Stimulated activated naive CD8-positive, alpha-beta T cell treated with anti-CD3 and anti-CD28 coated beads, Interleukin-15, Interleukin-2, amounts not matched to agents 100 ng/mL and 50 ng/mL, for 24 hours (primary cell): Measurements from ENCODE around the gene FMN1.
"Not testable (repeated sequence)": the region's sequence is repeated elsewhere in the genome, so short reads cannot be mapped to it uniquely, and the experiment has no call there.

Experiments used
- H3K27ac Mint-ChIP-seq: one replicate; pipeline ENCODE4 v1.8.0; 2021; ENCODE audit warnings: mild to moderate bottlenecking, mixed read lengths
- H3K27me3 Mint-ChIP-seq: one replicate; pipeline ENCODE4 v1.8.0; 2021; ENCODE audit warnings: mixed read lengths
- H3K36me3 Mint-ChIP-seq: one replicate; pipeline ENCODE4 v1.8.0; 2021; ENCODE audit warnings: low read depth, mixed read lengths
- H3K4me1 Mint-ChIP-seq: one replicate; pipeline ENCODE4 v1.8.0; 2021; ENCODE audit warnings: low read depth, mixed read lengths
- H3K4me3 Mint-ChIP-seq: one replicate; pipeline ENCODE4 v1.8.0; 2021; ENCODE audit warnings: mild to moderate bottlenecking, mixed read lengths
- H3K9me3 Mint-ChIP-seq: one replicate; pipeline ENCODE4 v1.8.0; 2021; ENCODE audit warnings: mixed read lengths

Gene FMN1

GRCh38 chr15:33089878-33090757, 104.4 kb downstream of the FMN1 start:
- peaks cover 8% of the 10 kb centered on the region for H3K4me1 Mint-ChIP-seq
- no peaks in the 10 kb centered on the region for H3K9me3 Mint-ChIP-seq
- H3K27ac Mint-ChIP-seq: no peak overlapping the region

GRCh38 chr15:33089165-33089877, 105.2 kb downstream of the FMN1 start:
- Mint-ChIP-seq H3K36me3 (no peaks in the 10 kb centered on the region), H3K9me3 (no peaks in the 10 kb centered on the region), H3K4me3 (no peak overlapping the region), H3K27ac (no peak overlapping the region), H3K27me3 (no peaks in the 10 kb centered on the region), H3K4me1 (peaks cover 8% of the 10 kb centered on the region)

More at GRCh38 chr15:33089878-33090757, 104.4 kb downstream of the FMN1 start:
- no peak overlapping the region for H3K4me3 Mint-ChIP-seq
- no peaks in the 10 kb centered on the region for H3K27me3 Mint-ChIP-seq
- no peaks in the 10 kb centered on the region for H3K36me3 Mint-ChIP-seq

GRCh38 chr15:33086500-33087121, 107.9 kb downstream of the FMN1 start:
- no peak overlapping the region for H3K27ac Mint-ChIP-seq
- H3K9me3 Mint-ChIP-seq: no peaks in the 10 kb centered on the region
- H3K4me3 Mint-ChIP-seq: no peak overlapping the region
- H3K4me1 Mint-ChIP-seq: no peaks in the 10 kb centered on the region
- H3K27me3 Mint-ChIP-seq: no peaks in the 10 kb centered on the region
- no peaks in the 10 kb centered on the region for H3K36me3 Mint-ChIP-seq

- Mint-ChIP-seq H3K27ac (no peak overlapping the region), H3K27me3 (no peaks in the 10 kb centered on the region), H3K9me3 (no peaks in the 10 kb centered on the region), H3K36me3 (no peaks in the 10 kb centered on the region), H3K4me3 (no peak overlapping the region), H3K4me1 (no peaks in the 10 kb centered on the region)
Measured at GRCh38 chr15:33084661-33085060, 109.9 kb downstream of the FMN1 start.

- Mint-ChIP-seq H3K27ac (no peak overlapping the region), H3K4me3 (no peak overlapping the region), H3K4me1 (no peaks in the 10 kb centered on the region), H3K9me3 (no peaks in the 10 kb centered on the region), H3K27me3 (no peaks in the 10 kb centered on the region), H3K36me3 (no peaks in the 10 kb centered on the region)
Measured at GRCh38 chr15:33083232-33084081, 111.1 kb downstream of the FMN1 start.

- H3K4me3 Mint-ChIP-seq: no peak overlapping the region
- H3K27me3 Mint-ChIP-seq: peaks cover 5% of the 10 kb centered on the region
- H3K4me1 Mint-ChIP-seq: no peaks in the 10 kb centered on the region
- no peak overlapping the region for H3K27ac Mint-ChIP-seq
- no peaks in the 10 kb centered on the region for H3K36me3 Mint-ChIP-seq
- H3K9me3 Mint-ChIP-seq: no peaks in the 10 kb centered on the region
Measured at GRCh38 chr15:33080006-33080405, 114.5 kb downstream of the FMN1 start.

- Mint-ChIP-seq H3K4me3 (no peak overlapping the region), H3K4me1 (no peaks in the 10 kb centered on the region), H3K27ac (no peak overlapping the region), H3K27me3 (peaks cover 5% of the 10 kb centered on the region), H3K36me3 (no peaks in the 10 kb centered on the region), H3K9me3 (no peaks in the 10 kb centered on the region)
Measured at GRCh38 chr15:33078607-33079006, 115.9 kb downstream of the FMN1 start.

- peaks cover 5% of the 10 kb centered on the region for H3K27me3 Mint-ChIP-seq
- H3K36me3 Mint-ChIP-seq: no peaks in the 10 kb centered on the region
- no peaks in the 10 kb centered on the region for H3K9me3 Mint-ChIP-seq
- no peak overlapping the region for H3K27ac Mint-ChIP-seq
- no peak overlapping the region for H3K4me3 Mint-ChIP-seq
- H3K4me1 Mint-ChIP-seq: no peaks in the 10 kb centered on the region
Measured at GRCh38 chr15:33076937-33077336, 117.6 kb downstream of the FMN1 start.

- no peaks in the 10 kb centered on the region for H3K4me1 Mint-ChIP-seq
- H3K27me3 Mint-ChIP-seq: peaks cover 5% of the 10 kb centered on the region
- no peak overlapping the region for H3K4me3 Mint-ChIP-seq
- no peaks in the 10 kb centered on the region for H3K36me3 Mint-ChIP-seq
- H3K9me3 Mint-ChIP-seq: no peaks in the 10 kb centered on the region
- no peak overlapping the region for H3K27ac Mint-ChIP-seq
Measured at GRCh38 chr15:33074942-33075341, 119.6 kb downstream of the FMN1 start.

GRCh38 chr15:33074212-33074611, 120.3 kb downstream of the FMN1 start:
- H3K36me3 Mint-ChIP-seq: no peaks in the 10 kb centered on the region
- H3K4me1 Mint-ChIP-seq: no peaks in the 10 kb centered on the region
- no peak overlapping the region for H3K27ac Mint-ChIP-seq
- no peak overlapping the region for H3K4me3 Mint-ChIP-seq
- no peaks in the 10 kb centered on the region for H3K9me3 Mint-ChIP-seq
- peaks cover 5% of the 10 kb centered on the region for H3K27me3 Mint-ChIP-seq

- Mint-ChIP-seq H3K36me3 (no peaks in the 10 kb centered on the region), H3K4me1 (peaks cover 14% of the 10 kb centered on the region), H3K27me3 (peaks cover 13% of the 10 kb centered on the region), H3K4me3 (no peak overlapping the region), H3K9me3 (no peaks in the 10 kb centered on the region), H3K27ac (no peak overlapping the region)
Measured at GRCh38 chr15:33071451-33071850, 123.1 kb downstream of the FMN1 start.

- H3K36me3 Mint-ChIP-seq, H3K9me3 Mint-ChIP-seq, H3K4me3 Mint-ChIP-seq, H3K27ac Mint-ChIP-seq: not testable (repeated sequence)
- H3K27me3 Mint-ChIP-seq: peaks cover 14% of the 10 kb centered on the region
- H3K4me1 Mint-ChIP-seq: peaks cover 14% of the 10 kb centered on the region
Measured at GRCh38 chr15:33069903-33070302, 124.6 kb downstream of the FMN1 start.

- Mint-ChIP-seq H3K27me3 (peaks cover 19% of the 10 kb centered on the region), H3K9me3 (no peaks in the 10 kb centered on the region), H3K4me3 (no peak overlapping the region), H3K36me3 (no peaks in the 10 kb centered on the region), H3K4me1 (peaks cover 14% of the 10 kb centered on the region), H3K27ac (no peak overlapping the region)
Measured at GRCh38 chr15:33069161-33069560, 125.4 kb downstream of the FMN1 start.

GRCh38 chr15:33068511-33068990, 126.0 kb downstream of the FMN1 start:
- Mint-ChIP-seq H3K27ac (no peak overlapping the region), H3K36me3 (no peaks in the 10 kb centered on the region), H3K4me3 (no peak overlapping the region), H3K9me3 (no peaks in the 10 kb centered on the region), H3K27me3 (peaks cover 19% of the 10 kb centered on the region), H3K4me1 (peaks cover 14% of the 10 kb centered on the region)
